GM12874 (cell line): ENCODE measurements around the gene MAD1L1.

Experiments used
- CTCF ChIP-seq: IDR thresholded peaks from 2 replicates; pipeline ENCODE4 v1.5.1; 2011; ENCODE audit warnings: low read depth, mild to moderate bottlenecking, control low read depth, low read length, moderate library complexity; ENCODE audit not compliant: insufficient read depth

MAD1L1 gene

GRCh38 chr7:1895664-1896515 is 336.9 kb downstream of the MAD1L1 start:
- TF ChIP-seq CTCF = no peak

GRCh38 chr7:1894906-1895663 is 337.7 kb downstream of the MAD1L1 start:
- no peak for TF ChIP-seq CTCF

GRCh38 chr7:1894313-1894900 is 338.3 kb downstream of the MAD1L1 start:
- no peak for TF ChIP-seq CTCF

GRCh38 chr7:1893451-1893850 is 339.3 kb downstream of the MAD1L1 start:
- TF ChIP-seq CTCF = no peak

GRCh38 chr7:1893036-1893435 is 339.7 kb downstream of the MAD1L1 start:
- TF ChIP-seq CTCF = no peak

GRCh38 chr7:1892011-1892965 is 340.5 kb downstream of the MAD1L1 start:
- no peak for TF ChIP-seq CTCF
